ENCODE measurements around the gene DLST.

Gene DLST

GRCh38 chr14:74875941-74876913, 5.5 kb upstream of the DLST start, which contains the start of gene PROX2:
TSS of gene PROX2 (minus strand) at chr14:74876145. CDS start at chr14:74863834, 12,311 bp downstream.
- Histone ChIP-seq H3K27ac (ENCODE audit: low read depth, low read length) (no peak within 1 kb of the TSS), H3K27me3 (ENCODE audit: insufficient read depth, low read length) (no peaks in the 10 kb centered on the region), H3K79me2 (ENCODE audit: control insufficient read depth, insufficient read depth, low read length, unreplicated experiment) (no peaks in the 10 kb centered on the region), H3K36me3 (ENCODE audit: insufficient read depth, low read length) (no peaks in the 10 kb centered on the region), H2AFZ (ENCODE audit: low read length, unreplicated experiment) (no peak within 1 kb of the TSS), H3K4me3 (ENCODE audit: low read depth, low read length) (no peak within 1 kb of the TSS), H3K4me1 (ENCODE audit: control insufficient read depth, insufficient read depth, low read length, unreplicated experiment) (no peaks in the 10 kb centered on the region)

- Histone ChIP-seq H3K79me2 (ENCODE audit: control insufficient read depth, insufficient read depth, low read length, unreplicated experiment) (peaks cover 29% of the 10 kb centered on the region), H3K27ac (ENCODE audit: low read depth, low read length) (no peak overlapping the region), H3K4me3 (ENCODE audit: low read depth, low read length) (no peak overlapping the region), H3K4me1 (ENCODE audit: control insufficient read depth, insufficient read depth, low read length, unreplicated experiment) (peaks cover 15% of the 10 kb centered on the region), H3K36me3 (ENCODE audit: insufficient read depth, low read length) (peaks cover 8% of the 10 kb centered on the region; the same call in 1 of the 2 replicates), H2AFZ (ENCODE audit: low read length, unreplicated experiment) (no peak overlapping the region), H3K27me3 (ENCODE audit: insufficient read depth, low read length) (no peaks in the 10 kb centered on the region)
Observed at GRCh38 chr14:74879427-74880182, 2.1 kb upstream of the DLST start.

- H3K4me3 ChIP-seq (ENCODE audit: low read depth, low read length): peak overlapping the region; percentile 96
- peaks cover 55% of the 10 kb centered on the region for H3K79me2 ChIP-seq (ENCODE audit: control insufficient read depth, insufficient read depth, low read length, unreplicated experiment)
- no peaks in the 10 kb centered on the region for H3K27me3 ChIP-seq (ENCODE audit: insufficient read depth, low read length)
- H3K36me3 ChIP-seq (ENCODE audit: insufficient read depth, low read length): peaks cover 8% of the 10 kb centered on the region; the same call in 1 of the 2 replicates
- H2AFZ ChIP-seq (ENCODE audit: low read length, unreplicated experiment): peak overlapping the region; percentile 74
- peaks cover 35% of the 10 kb centered on the region for H3K4me1 ChIP-seq (ENCODE audit: control insufficient read depth, insufficient read depth, low read length, unreplicated experiment)
- peak overlapping the region; percentile 92 for H3K27ac ChIP-seq (ENCODE audit: low read depth, low read length)
Observed at GRCh38 chr14:74882103-74882920, 596 bp downstream of the DLST start.

- Histone ChIP-seq H3K27me3 (ENCODE audit: insufficient read depth, low read length) (no peaks in the 10 kb centered on the region), H3K36me3 (ENCODE audit: insufficient read depth, low read length) (peaks cover 12% of the 10 kb centered on the region), H3K79me2 (ENCODE audit: control insufficient read depth, insufficient read depth, low read length, unreplicated experiment) (peaks cover 72% of the 10 kb centered on the region), H3K27ac (ENCODE audit: low read depth, low read length) (peak overlapping the region; percentile 75), H2AFZ (ENCODE audit: low read length, unreplicated experiment) (no peak overlapping the region), H3K4me1 (ENCODE audit: control insufficient read depth, insufficient read depth, low read length, unreplicated experiment) (peaks cover 49% of the 10 kb centered on the region), H3K4me3 (ENCODE audit: low read depth, low read length) (0 out of 2 replicates have a peak overlapping the region, but pooled peaks have one; percentile 13)
Observed at GRCh38 chr14:74886001-74886400, 4.3 kb downstream of the DLST start.

- Histone ChIP-seq H3K79me2 (ENCODE audit: control insufficient read depth, insufficient read depth, low read length, unreplicated experiment) (peaks cover 68% of the 10 kb centered on the region), H3K4me1 (ENCODE audit: control insufficient read depth, insufficient read depth, low read length, unreplicated experiment) (peaks cover 60% of the 10 kb centered on the region), H2AFZ (ENCODE audit: low read length, unreplicated experiment) (no peak overlapping the region), H3K36me3 (ENCODE audit: insufficient read depth, low read length) (peaks cover 30% of the 10 kb centered on the region), H3K27me3 (ENCODE audit: insufficient read depth, low read length) (no peaks in the 10 kb centered on the region), H3K4me3 (ENCODE audit: low read depth, low read length) (no peak overlapping the region), H3K27ac (ENCODE audit: low read depth, low read length) (no peak overlapping the region)
Observed at GRCh38 chr14:74888164-74889158, 6.7 kb downstream of the DLST start.

GRCh38 chr14:74890262-74890661, 8.5 kb downstream of the DLST start:
- no peak overlapping the region for H2AFZ ChIP-seq (ENCODE audit: low read length, unreplicated experiment)
- no peaks in the 10 kb centered on the region for H3K27me3 ChIP-seq (ENCODE audit: insufficient read depth, low read length)
- no peak overlapping the region for H3K27ac ChIP-seq (ENCODE audit: low read depth, low read length)
- H3K4me3 ChIP-seq (ENCODE audit: low read depth, low read length): no peak overlapping the region
- peaks cover 54% of the 10 kb centered on the region for H3K79me2 ChIP-seq (ENCODE audit: control insufficient read depth, insufficient read depth, low read length, unreplicated experiment)
- H3K36me3 ChIP-seq (ENCODE audit: insufficient read depth, low read length): peaks cover 39% of the 10 kb centered on the region
- peaks cover 42% of the 10 kb centered on the region for H3K4me1 ChIP-seq (ENCODE audit: control insufficient read depth, insufficient read depth, low read length, unreplicated experiment)

GRCh38 chr14:74891870-74892269, 10.2 kb downstream of the DLST start:
- Histone ChIP-seq H3K27ac (ENCODE audit: low read depth, low read length) (peak overlapping the region; percentile 65), H3K79me2 (ENCODE audit: control insufficient read depth, insufficient read depth, low read length, unreplicated experiment) (peaks cover 40% of the 10 kb centered on the region), H2AFZ (ENCODE audit: low read length, unreplicated experiment) (no peak overlapping the region), H3K4me3 (ENCODE audit: low read depth, low read length) (no peak overlapping the region), H3K36me3 (ENCODE audit: insufficient read depth, low read length) (peaks cover 53% of the 10 kb centered on the region), H3K4me1 (ENCODE audit: control insufficient read depth, insufficient read depth, low read length, unreplicated experiment) (peaks cover 28% of the 10 kb centered on the region), H3K27me3 (ENCODE audit: insufficient read depth, low read length) (no peaks in the 10 kb centered on the region)

- peaks cover 28% of the 10 kb centered on the region for H3K4me1 ChIP-seq (ENCODE audit: control insufficient read depth, insufficient read depth, low read length, unreplicated experiment)
- no peaks in the 10 kb centered on the region for H3K27me3 ChIP-seq (ENCODE audit: insufficient read depth, low read length)
- no peak overlapping the region for H3K4me3 ChIP-seq (ENCODE audit: low read depth, low read length)
- H3K36me3 ChIP-seq (ENCODE audit: insufficient read depth, low read length): peaks cover 54% of the 10 kb centered on the region
- peaks cover 33% of the 10 kb centered on the region for H3K79me2 ChIP-seq (ENCODE audit: control insufficient read depth, insufficient read depth, low read length, unreplicated experiment)
- H3K27ac ChIP-seq (ENCODE audit: low read depth, low read length): no peak overlapping the region
- no peak overlapping the region for H2AFZ ChIP-seq (ENCODE audit: low read length, unreplicated experiment)
Observed at GRCh38 chr14:74892745-74893144, 11.0 kb downstream of the DLST start.

- no peaks in the 10 kb centered on the region for H3K27me3 ChIP-seq (ENCODE audit: insufficient read depth, low read length)
- peaks cover 63% of the 10 kb centered on the region for H3K36me3 ChIP-seq (ENCODE audit: insufficient read depth, low read length)
- H3K4me1 ChIP-seq (ENCODE audit: control insufficient read depth, insufficient read depth, low read length, unreplicated experiment): peaks cover 20% of the 10 kb centered on the region
- no peak overlapping the region for H3K27ac ChIP-seq (ENCODE audit: low read depth, low read length)
- peaks cover 24% of the 10 kb centered on the region for H3K79me2 ChIP-seq (ENCODE audit: control insufficient read depth, insufficient read depth, low read length, unreplicated experiment)
- H2AFZ ChIP-seq (ENCODE audit: low read length, unreplicated experiment): no peak overlapping the region
- no peak overlapping the region for H3K4me3 ChIP-seq (ENCODE audit: low read depth, low read length)
Observed at GRCh38 chr14:74893614-74894091, 11.9 kb downstream of the DLST start.
